ENCODE results near the gene BCORL1.
A peak's percentile ranks its signal among the peaks of the same experiment; 100 is the strongest.

The BCORL1 gene

DNA sequence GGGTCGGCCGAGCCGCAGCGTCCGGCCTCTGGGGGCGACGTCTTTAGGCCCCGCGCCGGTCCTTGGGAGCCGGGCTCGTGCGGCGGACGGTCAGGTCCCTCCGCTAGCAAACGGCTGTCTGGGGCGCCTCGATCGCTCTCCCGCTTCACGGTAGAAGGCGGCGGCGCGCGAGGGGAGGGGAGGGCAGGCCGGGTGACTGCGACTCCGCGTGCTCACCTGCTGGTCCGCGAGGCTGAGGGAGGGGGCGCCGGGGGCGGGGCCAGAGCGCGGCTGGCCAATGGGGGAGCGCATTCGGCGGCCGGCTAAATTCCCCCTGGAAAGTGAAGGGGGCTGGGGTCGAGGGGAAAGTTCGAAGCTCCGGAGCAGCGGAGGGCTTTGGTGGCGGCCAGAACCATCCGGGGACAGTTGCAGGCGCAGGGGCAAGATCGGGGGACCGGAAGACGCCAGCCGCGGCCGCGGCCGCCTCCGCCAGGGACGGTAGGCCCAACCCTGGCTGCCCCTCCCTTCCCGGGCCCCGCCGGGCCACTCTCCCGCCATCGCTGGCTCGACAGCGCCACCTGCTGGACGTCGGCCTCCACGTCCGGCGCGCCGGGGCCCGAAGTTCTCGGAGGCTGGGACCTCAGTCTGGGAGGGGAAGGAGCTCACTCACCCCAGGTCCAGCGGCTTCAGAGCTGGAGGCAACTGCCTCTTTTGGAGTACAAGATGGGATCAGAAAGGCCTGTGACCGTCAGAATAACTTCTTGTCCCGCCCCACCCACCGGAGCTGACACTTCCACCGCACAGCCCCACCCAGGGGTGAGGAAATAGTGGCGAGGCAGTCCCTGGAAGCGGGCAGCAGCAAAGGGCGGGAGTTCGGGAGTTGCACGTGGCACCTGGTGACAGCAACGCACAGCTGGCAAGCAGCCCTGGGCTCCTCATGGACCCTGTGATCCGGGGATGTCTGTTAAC is 78.0 kb downstream of the BCORL1 start:
- DNase-seq (ENCODE audit: low read depth in 3 of 3): peak; percentile 66 to 78 (median 73)

DNA sequence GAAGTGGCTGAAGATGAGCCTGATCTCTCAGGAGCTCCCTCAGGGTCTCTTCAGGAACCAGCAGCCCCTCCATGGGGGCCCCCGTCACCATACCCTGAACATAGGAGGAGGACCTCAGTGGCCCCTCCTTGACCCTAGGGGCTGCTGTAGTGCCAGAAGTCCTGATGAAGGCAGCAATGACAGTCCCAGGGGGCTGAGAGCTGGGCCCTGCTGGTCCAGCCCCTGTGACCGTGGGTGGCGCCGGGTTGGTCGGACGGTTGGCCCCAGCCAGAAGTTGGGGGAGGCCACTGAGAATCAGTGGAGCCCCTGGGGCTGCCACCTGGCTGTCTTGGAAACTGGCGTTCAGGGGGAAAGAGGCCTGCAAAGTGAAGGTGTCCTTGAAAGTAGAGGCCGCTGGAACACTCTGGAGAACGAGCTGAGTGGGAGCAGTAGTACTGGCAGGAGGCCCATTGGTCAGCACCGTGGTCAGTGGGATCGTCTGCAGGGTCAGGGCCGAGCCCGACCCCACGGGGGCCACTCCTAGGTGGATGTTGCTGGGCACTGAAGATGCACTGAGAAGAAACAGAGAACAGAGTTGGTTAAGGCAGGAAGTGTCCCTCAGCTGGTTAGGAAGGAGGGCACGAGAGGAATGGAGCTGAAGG is 84.7 kb downstream of the BCORL1 start:
- no peak for DNase-seq (ENCODE audit: low read depth in 3 of 3)

GRCh38 chrX:130071611-130072344 is 89.3 kb downstream of the BCORL1 start:
- no peak for DNase-seq (ENCODE audit: low read depth in 3 of 3)

DNA sequence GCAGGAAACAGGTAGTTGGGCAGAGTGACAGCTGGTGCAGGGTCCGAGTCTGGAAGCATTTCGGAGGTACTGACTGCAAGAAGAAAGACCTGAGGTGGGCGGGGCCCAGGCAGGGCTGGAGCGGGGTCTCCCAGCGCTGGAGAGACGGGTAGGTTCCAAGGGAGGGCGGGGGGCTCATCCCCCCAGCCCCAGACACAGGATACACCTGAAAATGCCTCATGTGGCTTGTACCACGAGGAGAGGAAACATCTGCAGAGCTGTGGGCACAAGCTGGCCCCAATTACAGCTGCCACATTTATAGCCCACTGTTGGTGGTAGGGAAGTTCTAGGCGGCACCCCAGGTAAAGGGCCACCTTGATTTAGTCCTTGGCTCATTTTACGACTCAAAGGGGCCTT is 89.9 kb downstream of the BCORL1 start:
- DNase-seq (ENCODE audit: low read depth in 3 of 3): no peak

GRCh38 chrX:130075777-130076176 is 93.3 kb downstream of the BCORL1 start:
- DNase-seq (ENCODE audit: low read depth in 3 of 3): no peak

- peak in 1 of 3 donors; percentile 61 for DNase-seq (ENCODE audit: low read depth in 3 of 3)
Measured at GRCh38 chrX:130079824-130080406, 97.5 kb downstream of the BCORL1 start.

- no peak for DNase-seq (ENCODE audit: low read depth in 3 of 3)
Measured at GRCh38 chrX:130080791-130081367, 98.4 kb downstream of the BCORL1 start.

GRCh38 chrX:130081421-130082045 is 99.1 kb downstream of the BCORL1 start:
- DNase-seq (ENCODE audit: low read depth in 3 of 3): no peak

DNA sequence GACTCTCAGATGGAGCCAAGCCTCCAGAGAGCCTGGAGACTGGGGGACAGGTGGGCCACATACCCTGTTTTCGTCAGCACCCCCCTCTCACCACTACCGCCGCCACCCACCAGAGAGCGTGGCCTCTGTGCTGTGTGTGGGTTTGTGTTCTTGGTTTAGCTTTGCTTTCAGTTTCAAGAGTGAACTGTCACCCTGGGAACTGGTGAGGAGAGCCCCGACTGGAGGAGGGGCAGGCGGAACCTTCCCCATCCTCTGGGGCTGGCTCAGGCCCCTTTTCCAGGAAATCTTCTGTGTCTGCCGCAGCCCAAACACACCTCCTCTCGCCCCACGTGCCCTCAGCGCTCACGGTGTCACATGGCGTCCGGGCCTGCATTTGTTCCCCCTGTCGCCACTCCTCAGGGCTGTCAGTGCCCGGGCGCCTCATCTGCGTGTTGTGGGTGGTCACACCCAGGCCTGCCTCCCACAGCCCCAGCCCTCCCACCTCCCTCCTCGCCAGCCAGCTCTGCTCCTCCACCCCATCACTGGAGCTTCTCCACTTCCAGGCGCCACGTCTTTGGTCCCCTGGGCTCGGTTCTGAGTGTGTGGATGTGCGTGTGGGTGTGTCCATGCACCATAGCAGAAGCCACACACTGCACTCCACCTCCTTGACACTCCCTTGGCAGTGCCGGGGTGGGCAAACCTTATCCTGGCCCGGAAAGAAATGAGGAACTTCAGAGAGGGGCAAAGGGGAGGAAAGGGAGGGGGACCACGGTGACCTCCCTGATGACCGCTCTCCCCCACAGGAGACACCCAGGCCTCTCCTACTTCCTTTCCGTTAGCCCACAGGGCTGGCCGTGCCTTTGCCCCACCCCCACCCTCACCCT is 100.0 kb downstream of the BCORL1 start:
- peak in 2 of 3 donors; percentile 70 to 71 for DNase-seq (ENCODE audit: low read depth in 3 of 3)

- no peak for DNase-seq (ENCODE audit: low read depth in 3 of 3)
Measured at GRCh38 chrX:130083107-130083490, 100.7 kb downstream of the BCORL1 start.

- DNase-seq (ENCODE audit: low read depth in 3 of 3): no peak
Measured at GRCh38 chrX:130083656-130084382, 101.4 kb downstream of the BCORL1 start.

- DNase-seq (ENCODE audit: low read depth in 3 of 3): no peak
Measured at GRCh38 chrX:130084631-130085237, 102.3 kb downstream of the BCORL1 start.

GRCh38 chrX:130085551-130086446 is 103.4 kb downstream of the BCORL1 start:
- DNase-seq (ENCODE audit: low read depth in 3 of 3): no peak

- peak in 1 of 3 donors; percentile 52 for DNase-seq (ENCODE audit: low read depth in 3 of 3)
Measured at GRCh38 chrX:130086447-130087206, 104.2 kb downstream of the BCORL1 start.

DNA sequence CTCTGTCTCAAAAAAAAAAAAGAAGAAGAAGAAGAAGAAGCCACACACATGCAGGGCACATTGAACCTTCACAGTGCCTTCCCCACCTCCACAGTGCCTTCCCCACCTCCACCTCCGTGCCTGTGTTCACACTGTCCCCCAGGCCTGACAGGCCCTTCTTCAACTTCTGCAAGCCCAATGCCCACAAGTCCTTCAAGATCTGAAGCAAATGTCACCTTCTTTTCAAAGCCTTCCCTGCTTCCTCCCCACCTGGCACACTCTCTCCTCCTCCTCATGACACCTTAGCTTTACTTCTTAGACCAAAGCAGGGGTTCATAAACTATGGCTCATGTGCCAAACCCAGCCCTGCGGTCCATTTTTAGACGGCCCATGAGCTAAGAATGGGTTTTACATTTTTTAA is 107.9 kb downstream of the BCORL1 start:
- DNase-seq (ENCODE audit: low read depth in 3 of 3): no peak

DNA sequence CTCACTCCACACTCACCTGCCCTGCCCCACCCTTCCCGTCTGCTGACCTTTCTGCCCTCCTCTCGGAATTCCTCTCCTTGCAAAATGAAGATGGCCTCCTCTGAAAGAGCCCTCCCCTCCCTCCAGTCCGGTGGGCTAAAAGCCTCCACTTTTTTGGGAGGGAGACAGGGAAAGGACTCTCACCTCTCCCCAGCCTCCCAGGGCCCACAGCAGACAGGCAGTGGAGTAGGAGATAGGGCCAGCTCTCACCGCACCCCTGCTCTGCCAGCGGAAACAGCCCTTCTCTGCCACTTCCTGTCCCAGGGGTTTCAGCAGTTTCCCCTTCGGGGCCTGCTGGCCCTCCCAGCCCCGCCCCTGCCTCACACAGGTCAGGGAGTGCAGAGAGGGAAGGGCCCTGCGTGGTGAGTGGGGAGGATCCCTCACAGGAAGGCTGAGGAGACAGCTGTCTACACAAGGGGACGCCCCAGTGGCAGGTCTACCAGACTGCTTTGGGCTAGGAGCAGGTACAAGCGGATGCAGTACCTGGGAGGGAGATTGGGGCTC is 109.6 kb downstream of the BCORL1 start:
- peak; percentile 46 to 80 (median 77) for DNase-seq (ENCODE audit: low read depth in 3 of 3)

DNA sequence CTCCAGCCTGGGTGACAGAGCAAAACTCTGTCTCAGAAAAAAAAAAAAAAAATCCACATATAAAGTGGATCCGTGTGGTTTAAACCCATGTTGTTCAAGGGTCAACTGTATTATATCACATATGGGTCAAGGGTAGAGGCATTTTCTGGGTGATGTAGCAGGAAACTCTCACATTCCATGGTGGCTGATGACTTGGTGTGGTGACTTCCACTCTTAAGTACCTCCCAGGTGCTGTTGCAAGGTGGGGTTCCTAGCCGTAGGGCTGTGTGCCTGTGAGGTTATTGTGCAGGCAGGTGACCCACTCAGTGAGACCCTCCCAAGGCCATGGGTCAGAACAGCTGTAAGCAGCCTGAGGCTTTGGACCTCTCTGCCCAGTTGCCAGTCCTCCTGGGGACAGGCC is 110.8 kb downstream of the BCORL1 start:
- DNase-seq (ENCODE audit: low read depth in 3 of 3): no peak

Measured in stimulated activated CD4-positive, alpha-beta T cell treated with anti-CD3 and anti-CD28 coated beads, TNF-alpha, amount 100 ng/mL, for 48 hours (primary cell).